ENCODE data around the gene STT3B.

- TF ChIP-seq EZH2 (optimal IDR thresholded peaks at IDR 0.05; ENCODE audit: low read depth, low read length), result no peak
- TF ChIP-seq, protein P1, sequence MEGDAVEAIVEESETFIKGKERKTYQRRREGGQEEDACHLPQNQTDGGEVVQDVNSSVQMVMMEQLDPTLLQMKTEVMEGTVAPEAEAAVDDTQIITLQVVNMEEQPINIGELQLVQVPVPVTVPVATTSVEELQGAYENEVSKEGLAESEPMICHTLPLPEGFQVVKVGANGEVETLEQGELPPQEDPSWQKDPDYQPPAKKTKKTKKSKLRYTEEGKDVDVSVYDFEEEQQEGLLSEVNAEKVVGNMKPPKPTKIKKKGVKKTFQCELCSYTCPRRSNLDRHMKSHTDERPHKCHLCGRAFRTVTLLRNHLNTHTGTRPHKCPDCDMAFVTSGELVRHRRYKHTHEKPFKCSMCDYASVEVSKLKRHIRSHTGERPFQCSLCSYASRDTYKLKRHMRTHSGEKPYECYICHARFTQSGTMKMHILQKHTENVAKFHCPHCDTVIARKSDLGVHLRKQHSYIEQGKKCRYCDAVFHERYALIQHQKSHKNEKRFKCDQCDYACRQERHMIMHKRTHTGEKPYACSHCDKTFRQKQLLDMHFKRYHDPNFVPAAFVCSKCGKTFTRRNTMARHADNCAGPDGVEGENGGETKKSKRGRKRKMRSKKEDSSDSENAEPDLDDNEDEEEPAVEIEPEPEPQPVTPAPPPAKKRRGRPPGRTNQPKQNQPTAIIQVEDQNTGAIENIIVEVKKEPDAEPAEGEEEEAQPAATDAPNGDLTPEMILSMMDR (IDR thresholded peaks at IDR 0.05; ENCODE audit: low read length), result no peak
Observed at GRCh38 chr3:31516757-31517156, 16.0 kb upstream of the STT3B start.
